Liver (tissue), 9 donors: ENCODE measurements around the gene APOL4. TPM values are rescaled to one million over a fixed set of nuclear protein-coding genes. Genes with fewer than 3 reads are reported as not detected.

Source experiments
- DNase-seq: peaks from one replicate; pipeline ENCODE4 v3.0.0-alpha.2; 2017; ENCODE audit warnings: low spot score
- H3K27ac ChIP-seq, 2 donors: one replicate each; pipeline ENCODE4 v1.7.0; 2013; ENCODE audit warnings: inconsistent platforms in 2 of 2, low read length in 2 of 2, control low read depth in 1 of 2, low read depth in 1 of 2, mild to moderate bottlenecking in 1 of 2
- H3K27me3 ChIP-seq, 4 donors: one replicate each; pipeline versions ENCODE4 v1.6.1 to v1.7.0; 2013; ENCODE audit warnings: low read length in 3 of 4, inconsistent platforms in 1 of 4, mild to moderate bottlenecking in 1 of 4, moderate library complexity in 1 of 4; ENCODE audit not compliant: control insufficient read depth in 4 of 4, insufficient read depth in 4 of 4
- H3K36me3 ChIP-seq, 4 donors: one replicate each; pipeline versions ENCODE4 v1.6.1 to v1.7.0; 2013; ENCODE audit warnings: low read length in 3 of 4, mild to moderate bottlenecking in 3 of 4, low read depth in 1 of 4, moderate library complexity in 1 of 4; ENCODE audit not compliant: control insufficient read depth in 4 of 4, insufficient read depth in 3 of 4
- H3K4me1 ChIP-seq, 4 donors: one replicate each; pipeline versions ENCODE4 v1.6.1 to v1.7.0; 2013; ENCODE audit warnings: low read length in 3 of 4, mild to moderate bottlenecking in 3 of 4, moderate library complexity in 1 of 4; ENCODE audit not compliant: control insufficient read depth in 4 of 4, insufficient read depth in 4 of 4
- H3K4me3 ChIP-seq, 3 donors: one replicate each; pipeline versions ENCODE4 v1.6.1 to v1.7.0; 2013; ENCODE audit warnings: low read length in 3 of 3, control low read depth in 1 of 3, low read depth in 1 of 3, mild to moderate bottlenecking in 1 of 3
- H3K9ac ChIP-seq, 2 donors: one replicate each; pipeline ENCODE4 v1.7.0; 2013; ENCODE audit warnings: low read length in 2 of 2, mild to moderate bottlenecking in 2 of 2, moderate library complexity in 2 of 2, control low read depth in 1 of 2, low read depth in 1 of 2
- H3K9me3 ChIP-seq, 4 donors: one replicate each; pipeline versions ENCODE4 v1.6.1 to v1.7.0; 2013; ENCODE audit warnings: low read length in 3 of 4; ENCODE audit not compliant: control insufficient read depth in 4 of 4
- EGR1 ChIP-seq, 2 donors: IDR thresholded peaks; 2 replicates each; pipeline ENCODE4 v1.6.1; 2016 to 2018; ENCODE audit warnings: antibody characterized with exemption in 2 of 2, low read depth in 2 of 2
- FOXA1 ChIP-seq: IDR thresholded peaks from 2 replicates; pipeline ENCODE4 v1.6.1; 2016; ENCODE audit warnings: antibody characterized with exemption
- FOXA2 ChIP-seq: IDR thresholded peaks from 2 replicates; pipeline ENCODE4 v1.6.1; 2016; ENCODE audit warnings: antibody characterized with exemption
- GABPA ChIP-seq, 2 donors: IDR thresholded peaks in 1 of 2; conservative IDR thresholded peaks in 1 of 2; 2 replicates each; pipeline ENCODE4 v1.6.1; 2016; ENCODE audit warnings: antibody characterized with exemption in 2 of 2, mild to moderate bottlenecking in 1 of 2, moderate library complexity in 1 of 2
- HNF4A ChIP-seq, 2 donors: conservative IDR thresholded peaks; 2 replicates each; pipeline ENCODE4 v1.6.1; 2016; ENCODE audit warnings: antibody characterized with exemption in 2 of 2, mild to moderate bottlenecking in 2 of 2
- HNF4G ChIP-seq: IDR thresholded peaks from 2 replicates; pipeline ENCODE4 v1.6.1; 2016; ENCODE audit warnings: antibody characterized with exemption
- JUND ChIP-seq, 2 donors: IDR thresholded peaks; 2 replicates each; pipeline ENCODE4 v1.6.1; 2016; ENCODE audit warnings: antibody characterized with exemption in 2 of 2
- MAX ChIP-seq: IDR thresholded peaks from 2 replicates; pipeline ENCODE4 v1.6.1; 2016; ENCODE audit warnings: antibody characterized with exemption
- NR2F2 ChIP-seq: IDR thresholded peaks from 2 replicates; pipeline ENCODE4 v1.6.1; 2016; ENCODE audit warnings: antibody characterized with exemption
- RAD21 ChIP-seq, 2 donors: IDR thresholded peaks; 2 replicates each; pipeline ENCODE4 v1.6.1; 2016; ENCODE audit warnings: antibody characterized with exemption in 2 of 2, mild to moderate bottlenecking in 2 of 2
- REST ChIP-seq: IDR thresholded peaks from 2 replicates; pipeline ENCODE4 v1.6.1; 2016; ENCODE audit warnings: antibody characterized with exemption, mild to moderate bottlenecking
- RXRA ChIP-seq, 2 donors: IDR thresholded peaks; 2 replicates each; pipeline ENCODE4 v1.6.1; 2017 to 2018; ENCODE audit warnings: antibody characterized with exemption in 2 of 2, mild to moderate bottlenecking in 1 of 2
- SP1 ChIP-seq: IDR thresholded peaks from 2 replicates; pipeline ENCODE4 v1.6.1; 2018; ENCODE audit warnings: antibody characterized with exemption, mild to moderate bottlenecking
- TAF1 ChIP-seq: conservative IDR thresholded peaks from 2 replicates; pipeline ENCODE4 v1.6.1; 2016; ENCODE audit warnings: antibody characterized with exemption, mild to moderate bottlenecking
- YY1 ChIP-seq: IDR thresholded peaks from 2 replicates; pipeline ENCODE4 v1.6.1; 2016; ENCODE audit warnings: antibody characterized with exemption, mild to moderate bottlenecking
- ZBTB33 ChIP-seq: IDR thresholded peaks from 2 replicates; pipeline ENCODE4 v1.6.1; 2016; ENCODE audit warnings: antibody characterized with exemption
- WGBS: extraction: QIAGEN DNeasy Blood & Tissue Kit; methylation state at CpG from one replicate; pipeline ENCODE4 v1.1.7; 2013; 5-methylcytosine and 5-hydroxymethylcytosine counted together
- polyA plus RNA-seq, 2 donors: library from polyadenylated mRNA; stranded (reverse) in 1 of 2; unstranded in 1 of 2; fragments of 200-250 nt in 1 of 2; fragments of >200 nt in 1 of 2; fragmentation: Nextera tagmentation in 1 of 2; extraction: Ambion mirVana in 1 of 2; gene quantifications; one replicate each; pipeline versions ENCODE4 v1.2.1 to v1.2.3, GENCODE V29; 2013 to 2015
- total RNA-seq, 2 donors: library from RNA; depleted of rRNA; stranded (reverse); fragments of >200 nt; gene quantifications; one replicate each; pipeline ENCODE4 v1.2.3, GENCODE V29; 2014
- TF ChIP-seq, protein P1 (sequence below): IDR thresholded peaks from 2 replicates; pipeline ENCODE4 v1.6.1; 2016; ENCODE audit warnings: antibody characterized with exemption
- TF ChIP-seq, protein P2 (sequence below): fragments of 150-350 bp; IDR thresholded peaks from 2 replicates; pipeline ENCODE4 v1.5.1; 2017; ENCODE audit warnings: improper control_type of control experiment, low read depth, low read length; ENCODE audit not compliant: missing input control
- donor health status: healthy.
- donor health status: healthy.
- donor health status: healthy.
- donor health status: healthy.
- donor health status: healthy.

Gene APOL4
- total and polyA plus RNA-seq, 4 donors = 0.59 to 2.3 (median 1.8) TPM

DNA sequence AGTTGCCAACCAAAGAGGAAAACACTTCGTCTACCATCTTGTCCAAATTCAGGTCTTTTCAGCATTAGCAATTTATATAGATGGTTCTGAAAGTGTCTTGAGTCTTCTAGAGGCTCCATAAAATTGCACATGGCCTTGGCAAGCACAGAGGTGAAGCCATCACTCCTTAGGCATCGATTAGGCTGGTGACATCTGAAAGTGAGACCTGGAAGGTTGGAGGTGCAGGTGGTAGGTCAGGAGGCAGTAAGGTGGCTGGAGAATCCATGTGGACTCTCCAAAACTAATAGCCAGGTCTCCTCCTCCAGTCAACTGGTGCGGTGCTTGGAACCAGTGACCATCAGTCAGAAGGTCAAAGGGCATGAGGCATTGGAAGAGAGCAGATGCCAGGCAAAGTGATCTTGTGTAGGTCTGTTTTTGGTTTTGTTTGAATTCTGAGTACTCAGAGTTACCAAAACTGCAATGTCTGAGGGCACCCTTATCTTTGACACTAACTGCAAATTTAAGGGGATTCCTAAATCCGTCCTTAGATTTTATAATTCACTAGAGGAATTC, 44.3 kb upstream of the APOL4 start:
- WGBS = 54% methylated on average over 4 of the region's 4 CpGs
- no peak overlapping the region for H3K9ac ChIP-seq
- H3K9me3 ChIP-seq = no peaks in the 10 kb centered on the region
- TF ChIP-seq NR2F2 (peak; percentile 52), SP1 (no peak), HNF4A (conservative IDR thresholded peaks at IDR 0.05) (peak; percentile 64 to 68), RXRA (IDR thresholded peaks at IDR 0.05) (peak; percentile 26 to 43)
- TF ChIP-seq, protein P1, sequence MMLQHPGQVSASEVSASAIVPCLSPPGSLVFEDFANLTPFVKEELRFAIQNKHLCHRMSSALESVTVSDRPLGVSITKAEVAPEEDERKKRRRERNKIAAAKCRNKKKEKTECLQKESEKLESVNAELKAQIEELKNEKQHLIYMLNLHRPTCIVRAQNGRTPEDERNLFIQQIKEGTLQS = no peak
- H3K36me3 ChIP-seq = no peaks in the 10 kb centered on the region
- peaks cover 4 to 29% (median 13%) of the 10 kb centered on the region in 4 donors for H3K4me1 ChIP-seq
- no peak for DNase-seq
- H3K27ac ChIP-seq = peak overlapping the region in 1 of 2 donors; percentile 34
- no peaks in the 10 kb centered on the region for H3K27me3 ChIP-seq
- H3K4me3 ChIP-seq = no peak overlapping the region

GRCh38 chr22:36244522-36245391, 43.1 kb upstream of the APOL4 start:
- Histone ChIP-seq H3K27me3 (no peaks in the 10 kb centered on the region), H3K9me3 (no peaks in the 10 kb centered on the region), H3K4me1 (peaks cover 6 to 31% (median 15%) of the 10 kb centered on the region in 4 donors), H3K9ac (no peak overlapping the region), H3K27ac (no peak overlapping the region), H3K4me3 (no peak overlapping the region), H3K36me3 (no peaks in the 10 kb centered on the region)
- no peak for DNase-seq
- TF ChIP-seq JUND (IDR thresholded peaks at IDR 0.05) (no peak), FOXA1 (no peak), RAD21 (IDR thresholded peaks at IDR 0.05) (no peak), NR2F2 (no peak), FOXA2 (no peak), HNF4A (conservative IDR thresholded peaks at IDR 0.05) (no peak), HNF4G (no peak), EGR1 (IDR thresholded peaks at IDR 0.05; ENCODE audit: low read depth in 2 of 2) (no peak), SP1 (no peak), RXRA (IDR thresholded peaks at IDR 0.05) (no peak), TAF1 (no peak), YY1 (no peak), MAX (no peak), ZBTB33 (no peak), REST (no peak), GABPA (IDR thresholded peaks at IDR 0.05 in 1 of 2, conservative IDR thresholded peaks at IDR 0.05 in 1 of 2) (no peak)
- TF ChIP-seq, protein P2, sequence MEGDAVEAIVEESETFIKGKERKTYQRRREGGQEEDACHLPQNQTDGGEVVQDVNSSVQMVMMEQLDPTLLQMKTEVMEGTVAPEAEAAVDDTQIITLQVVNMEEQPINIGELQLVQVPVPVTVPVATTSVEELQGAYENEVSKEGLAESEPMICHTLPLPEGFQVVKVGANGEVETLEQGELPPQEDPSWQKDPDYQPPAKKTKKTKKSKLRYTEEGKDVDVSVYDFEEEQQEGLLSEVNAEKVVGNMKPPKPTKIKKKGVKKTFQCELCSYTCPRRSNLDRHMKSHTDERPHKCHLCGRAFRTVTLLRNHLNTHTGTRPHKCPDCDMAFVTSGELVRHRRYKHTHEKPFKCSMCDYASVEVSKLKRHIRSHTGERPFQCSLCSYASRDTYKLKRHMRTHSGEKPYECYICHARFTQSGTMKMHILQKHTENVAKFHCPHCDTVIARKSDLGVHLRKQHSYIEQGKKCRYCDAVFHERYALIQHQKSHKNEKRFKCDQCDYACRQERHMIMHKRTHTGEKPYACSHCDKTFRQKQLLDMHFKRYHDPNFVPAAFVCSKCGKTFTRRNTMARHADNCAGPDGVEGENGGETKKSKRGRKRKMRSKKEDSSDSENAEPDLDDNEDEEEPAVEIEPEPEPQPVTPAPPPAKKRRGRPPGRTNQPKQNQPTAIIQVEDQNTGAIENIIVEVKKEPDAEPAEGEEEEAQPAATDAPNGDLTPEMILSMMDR = no peak
- TF ChIP-seq, protein P1 = no peak
- 85% methylated on average over 5 of the region's 5 CpGs for WGBS
